GM20431 (cell line): ENCODE data around the gene NGLY1.

Source experiments
- in situ Hi-C: fragments of 300-500 bp; cut with MseI, MboI; formaldehyde crosslinking; loops from one replicate; pipeline ENCODE4 v1.15.0; 2020; ENCODE audit warnings: low sequenced_read_pairs; ENCODE audit not compliant: unreplicated experiment

The NGLY1 gene, protein sequence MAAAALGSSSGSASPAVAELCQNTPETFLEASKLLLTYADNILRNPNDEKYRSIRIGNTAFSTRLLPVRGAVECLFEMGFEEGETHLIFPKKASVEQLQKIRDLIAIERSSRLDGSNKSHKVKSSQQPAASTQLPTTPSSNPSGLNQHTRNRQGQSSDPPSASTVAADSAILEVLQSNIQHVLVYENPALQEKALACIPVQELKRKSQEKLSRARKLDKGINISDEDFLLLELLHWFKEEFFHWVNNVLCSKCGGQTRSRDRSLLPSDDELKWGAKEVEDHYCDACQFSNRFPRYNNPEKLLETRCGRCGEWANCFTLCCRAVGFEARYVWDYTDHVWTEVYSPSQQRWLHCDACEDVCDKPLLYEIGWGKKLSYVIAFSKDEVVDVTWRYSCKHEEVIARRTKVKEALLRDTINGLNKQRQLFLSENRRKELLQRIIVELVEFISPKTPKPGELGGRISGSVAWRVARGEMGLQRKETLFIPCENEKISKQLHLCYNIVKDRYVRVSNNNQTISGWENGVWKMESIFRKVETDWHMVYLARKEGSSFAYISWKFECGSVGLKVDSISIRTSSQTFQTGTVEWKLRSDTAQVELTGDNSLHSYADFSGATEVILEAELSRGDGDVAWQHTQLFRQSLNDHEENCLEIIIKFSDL

DNA sequence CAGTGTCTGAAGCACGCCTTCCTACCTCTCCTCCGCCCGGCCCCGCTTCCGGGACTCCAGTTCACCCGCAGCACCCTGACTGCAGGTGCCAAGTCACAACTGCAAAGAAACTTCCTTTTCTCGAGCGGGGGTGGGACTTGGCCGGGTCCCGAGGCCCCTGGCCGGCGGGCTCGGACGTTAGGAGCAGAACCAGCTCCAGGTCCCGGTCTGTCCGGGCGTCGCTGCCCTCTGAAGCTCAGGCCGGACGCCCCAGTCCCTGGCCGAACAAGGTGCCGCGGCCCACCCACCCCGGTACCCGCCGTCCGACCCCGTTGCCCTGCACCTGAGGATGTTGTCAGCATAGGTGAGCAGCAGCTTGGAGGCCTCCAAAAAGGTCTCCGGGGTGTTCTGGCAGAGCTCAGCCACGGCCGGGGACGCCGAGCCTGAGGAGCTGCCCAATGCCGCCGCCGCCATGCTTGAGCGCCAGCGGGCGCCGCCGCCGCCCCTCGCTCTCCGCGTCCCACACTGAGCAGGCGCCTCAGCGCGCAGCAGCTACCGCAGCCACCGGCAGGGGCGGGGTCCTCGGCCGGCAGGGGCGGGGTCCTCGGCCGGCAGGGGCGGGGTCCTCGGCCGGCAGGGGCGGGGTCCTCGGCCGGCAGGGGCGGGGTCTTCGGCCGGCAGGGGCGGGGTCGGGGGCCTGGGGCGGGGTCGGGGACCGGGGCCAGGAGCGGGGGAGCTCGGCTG lies at the start of gene NGLY1:
NGLY1 (minus strand) TSS at position 506 of the 723 bp plus-strand sequence; CDS start at position 453, 53 bp downstream.
- in situ Hi-C loops = no loop called here

DNA sequence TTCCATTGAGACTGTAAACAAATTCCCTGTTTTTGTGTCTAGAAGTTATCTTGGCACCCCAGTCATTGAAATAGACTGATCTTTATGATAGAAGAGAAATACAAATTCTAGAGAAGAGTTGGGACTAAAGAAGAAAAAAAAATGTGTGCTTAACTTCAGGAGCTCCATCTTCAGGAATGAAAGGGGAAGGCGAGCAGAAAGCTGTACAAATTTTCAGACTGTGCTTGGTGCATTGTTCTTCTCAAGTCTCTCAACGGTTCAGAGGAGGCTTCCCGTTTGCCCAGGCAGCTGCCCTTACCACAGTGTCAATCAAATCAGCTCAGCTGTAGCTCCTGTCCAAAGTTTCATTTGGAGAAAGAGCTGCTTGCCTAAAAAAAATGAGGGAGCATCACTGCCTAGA lies 48.3 kb upstream of the NGLY1 start:
- in situ Hi-C loops = no loop called here

GRCh38 chr3:25830373-25831280 lies 47.4 kb upstream of the NGLY1 start:
- in situ Hi-C loops = no loop called here

- in situ Hi-C loops = no loop called here
Observed at GRCh38 chr3:25826510-25826909, 43.3 kb upstream of the NGLY1 start.

DNA sequence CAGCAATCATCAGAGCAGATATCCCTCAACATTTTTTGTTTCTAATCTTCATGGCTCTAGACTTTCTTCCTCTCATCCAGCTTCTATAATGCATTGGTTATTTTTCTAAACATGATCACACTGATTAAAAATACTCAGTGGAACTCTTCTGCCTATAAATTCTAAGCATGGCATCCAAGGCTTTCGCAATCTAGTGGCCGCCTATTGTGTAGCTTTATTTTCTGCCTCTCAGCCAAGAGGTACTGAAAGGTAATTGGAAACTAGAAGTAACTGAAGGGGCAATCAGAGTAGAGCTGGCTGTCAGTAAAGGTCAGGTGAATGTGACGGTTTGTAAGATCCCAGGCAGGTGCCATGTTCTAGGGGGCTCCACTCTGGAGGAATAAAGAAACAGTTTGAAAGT lies 40.1 kb upstream of the NGLY1 start:
- in situ Hi-C loops = no loop called here

GRCh38 chr3:25821746-25822573 lies 38.7 kb upstream of the NGLY1 start:
- in situ Hi-C loops = no loop called here

DNA sequence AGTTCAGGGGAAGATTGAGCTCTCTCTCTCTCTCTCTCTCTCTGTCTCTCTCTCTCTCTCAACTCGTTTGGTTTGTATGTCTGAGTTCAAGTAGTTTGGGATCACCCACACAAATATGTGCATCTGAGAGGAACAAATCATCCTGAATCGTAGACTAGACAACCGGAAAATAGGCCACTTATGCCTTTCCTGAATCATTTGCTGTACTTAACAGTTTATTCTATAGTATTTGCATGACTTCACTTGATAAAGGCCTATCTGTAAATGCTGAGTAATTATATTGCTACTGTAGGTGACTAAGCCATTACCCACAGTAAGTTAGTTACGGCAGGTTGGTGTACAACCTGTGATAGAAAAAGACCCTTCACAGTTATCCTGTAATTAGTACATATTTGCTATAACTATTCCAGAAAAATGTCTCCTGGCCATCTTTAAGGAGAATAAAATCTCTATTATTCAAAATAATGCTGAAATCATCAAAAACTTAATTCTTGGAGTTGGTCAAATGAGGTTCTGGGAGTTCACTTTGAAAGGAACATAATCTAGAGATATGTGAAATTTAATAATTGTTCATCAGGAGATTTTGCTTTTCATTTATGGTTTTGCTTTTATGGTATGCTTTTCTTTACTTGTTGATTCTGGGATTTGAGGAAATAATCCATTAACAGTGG lies 37.7 kb upstream of the NGLY1 start:
- in situ Hi-C loops = no loop called here

DNA sequence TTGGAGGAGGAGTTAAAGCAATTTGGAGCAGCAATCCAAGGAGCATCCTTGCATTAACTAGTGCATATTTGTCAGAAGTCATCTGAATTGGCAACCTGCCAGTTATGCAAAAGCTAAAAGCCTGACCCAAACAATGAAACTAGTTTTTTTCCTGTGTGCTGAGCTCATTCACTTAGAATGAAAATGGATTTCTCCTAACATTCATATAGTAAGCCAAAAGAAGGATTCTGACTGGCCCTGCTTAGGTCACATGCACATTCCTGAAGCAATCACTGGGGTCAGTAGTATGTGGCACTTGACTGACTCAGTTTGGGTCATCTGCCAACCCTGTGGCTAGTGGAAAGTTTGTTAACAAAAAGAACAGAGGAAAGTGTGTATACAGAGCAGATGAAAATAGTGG lies 37.1 kb upstream of the NGLY1 start:
- in situ Hi-C loops = no loop called here

DNA sequence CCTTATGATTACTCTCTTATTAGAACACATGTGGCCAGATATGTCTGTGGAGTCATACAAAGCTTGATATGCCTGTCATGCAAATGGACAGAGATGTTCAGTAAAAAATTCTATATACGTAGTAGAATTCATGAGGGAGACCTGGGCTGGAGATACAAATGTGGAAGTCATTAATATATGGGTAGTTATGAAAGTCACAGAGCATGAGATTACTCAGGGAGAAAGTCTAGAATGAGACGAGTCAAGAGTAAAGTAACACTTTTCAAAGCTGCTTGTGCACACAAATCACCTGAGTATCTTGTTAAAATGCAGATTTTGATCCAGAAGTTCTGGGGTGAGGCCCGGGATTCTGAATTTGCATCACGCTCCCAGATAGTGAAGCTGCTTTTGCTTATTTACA lies 35.1 kb upstream of the NGLY1 start:
- in situ Hi-C loops = no loop called here

DNA sequence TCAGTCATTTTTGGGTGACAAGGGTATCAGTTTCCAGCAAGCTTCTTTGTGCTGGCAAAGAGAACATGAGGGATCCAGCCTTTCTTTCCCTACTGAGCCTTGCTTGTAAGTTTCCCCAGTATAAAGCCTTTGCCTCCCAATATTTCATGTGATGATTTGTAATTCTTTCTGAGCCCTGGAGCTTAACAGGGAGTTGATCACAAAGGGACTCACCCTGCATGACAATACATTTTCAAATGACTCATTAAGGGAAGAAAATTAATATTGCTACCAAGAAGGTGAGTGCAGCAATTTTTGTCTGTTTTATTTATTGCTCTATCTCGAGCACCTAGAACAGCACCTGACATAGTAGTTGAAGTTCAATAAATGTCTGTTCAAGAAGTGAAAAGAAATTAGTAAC lies 34.4 kb upstream of the NGLY1 start:
- in situ Hi-C loops = no loop called here

- in situ Hi-C loops = no loop called here
Observed at GRCh38 chr3:25817107-25817506, 33.9 kb upstream of the NGLY1 start.

DNA sequence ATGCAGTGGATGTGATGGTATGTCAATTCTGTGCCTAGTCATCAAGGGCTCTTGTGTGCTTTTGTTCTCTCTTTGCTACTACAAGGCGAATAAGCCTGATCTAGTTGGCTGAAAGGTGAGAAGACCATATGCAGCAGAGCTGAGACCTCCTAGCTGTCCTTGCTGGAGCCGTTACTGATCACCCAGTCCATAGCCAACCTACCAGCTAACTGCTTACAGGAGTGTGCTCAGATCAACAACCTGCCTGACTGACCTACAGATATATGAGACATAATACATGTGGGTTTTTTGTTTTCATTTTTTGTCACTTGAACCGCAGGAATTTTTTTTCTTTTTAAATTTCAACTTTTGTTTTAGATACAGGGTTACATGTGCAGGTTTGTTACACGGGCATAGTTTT lies 29.4 kb upstream of the NGLY1 start:
- in situ Hi-C loops = no loop called here

DNA sequence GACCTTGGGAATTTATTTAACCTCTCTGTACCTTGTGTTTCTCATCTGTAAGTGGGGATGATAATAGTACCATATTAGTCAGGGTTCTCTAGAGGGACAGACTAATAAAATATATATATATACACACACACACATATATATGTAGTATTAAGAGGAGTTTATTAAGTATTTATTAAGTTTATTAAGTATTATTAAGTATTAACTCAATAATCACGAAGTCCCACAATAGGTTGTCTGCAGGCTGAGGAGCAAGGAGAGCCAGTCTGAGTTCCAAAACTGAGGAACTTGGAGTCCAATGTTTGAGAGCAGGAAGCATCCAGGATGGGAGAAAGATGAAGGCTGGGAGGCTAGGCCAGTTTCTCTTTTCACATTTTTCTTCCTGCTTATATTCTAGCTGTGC lies 21.4 kb upstream of the NGLY1 start:
- in situ Hi-C loops = no loop called here

- in situ Hi-C loops = no loop called here
Observed at GRCh38 chr3:25803833-25804232, 20.6 kb upstream of the NGLY1 start.

DNA sequence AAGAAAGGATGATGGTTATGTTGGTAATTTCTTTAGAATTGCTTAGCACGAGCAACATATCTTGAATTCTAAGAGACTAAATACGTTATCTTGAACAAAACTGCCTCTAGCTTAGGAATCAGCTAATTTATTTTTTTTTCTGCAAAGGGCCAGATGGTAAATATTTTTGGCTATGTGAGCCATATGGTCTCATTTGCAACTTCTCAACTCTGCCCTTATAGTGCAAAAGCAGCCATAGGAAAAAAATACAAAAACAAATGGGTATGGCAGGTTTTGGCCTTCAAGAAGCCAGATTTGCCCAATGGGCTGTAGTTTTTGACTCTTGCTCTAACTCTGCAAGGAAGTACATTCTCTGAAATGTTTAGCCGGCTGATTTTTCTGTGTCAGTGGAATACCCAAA lies 18.5 kb upstream of the NGLY1 start:
- in situ Hi-C loops = no loop called here

DNA sequence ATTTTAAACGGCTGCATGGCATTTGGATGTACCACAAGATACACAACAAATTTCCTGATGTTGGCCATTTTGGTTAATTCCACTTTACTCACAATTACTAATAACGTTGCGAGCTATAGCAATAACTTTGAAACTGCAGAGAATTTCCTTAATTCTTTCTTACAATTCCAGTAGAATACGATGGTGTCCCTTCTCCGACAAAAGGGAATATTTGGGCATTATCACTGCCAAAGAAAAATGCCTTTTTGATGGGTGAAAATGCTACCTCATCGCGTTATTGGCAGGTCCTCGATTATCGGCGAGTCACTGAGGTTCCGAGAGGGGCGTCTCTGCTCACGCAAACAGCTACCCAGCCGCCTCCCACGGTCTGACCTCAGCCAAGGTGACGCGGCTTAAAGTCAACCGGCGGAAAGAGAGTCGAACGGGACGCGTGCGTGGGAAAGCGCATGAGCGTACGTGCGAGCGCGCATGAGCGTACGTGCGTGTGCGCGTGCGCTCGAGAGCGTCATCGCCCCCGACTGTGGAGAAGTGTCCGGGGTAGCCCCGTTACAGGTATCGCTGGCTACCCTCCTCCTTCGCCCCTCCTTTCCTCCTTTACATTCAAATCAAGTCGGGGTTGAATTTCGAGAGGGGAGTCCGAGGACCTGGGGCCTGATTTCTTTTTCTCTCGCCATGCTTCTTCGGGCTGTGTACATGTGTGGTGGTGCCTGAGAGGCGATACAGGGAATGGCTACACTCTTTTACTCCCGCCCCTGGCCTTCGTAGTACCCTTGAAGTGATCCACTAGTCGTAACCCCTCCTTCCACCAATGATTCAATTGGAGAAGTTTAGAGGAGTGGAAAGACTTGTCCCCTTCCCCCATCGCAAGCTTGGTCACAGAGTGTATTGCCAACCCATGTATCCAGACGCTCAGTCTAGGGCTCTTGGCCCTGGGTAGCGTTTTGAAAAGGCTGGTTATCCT lies 6.6 kb upstream of the NGLY1 start, which contains the start of gene OXSM:
OXSM (plus strand) TSS at position 495 of the 961 bp plus-strand sequence. CDS start 931 bp downstream, outside the sequence.
- in situ Hi-C loops = no loop called here

GRCh38 chr3:25789209-25789595 lies 6.0 kb upstream of the NGLY1 start:
- in situ Hi-C loops = no loop called here
